GM10266 (cell line): Measurements from ENCODE around the gene TRERF1.

ENCODE experiments used
- DNase-seq: peaks from one replicate; pipeline ENCODE4 v3.0.0; 2012; ENCODE audit errors: extremely low spot score
- CTCF ChIP-seq: IDR thresholded peaks from 2 replicates; pipeline ENCODE4 v1.5.1; 2012; ENCODE audit warnings: mild to moderate bottlenecking, low read depth; ENCODE audit not compliant: control insufficient read depth, insufficient read depth; ENCODE audit errors: missing control alignments

TRERF1 gene

GRCh38 chr6:42177514-42178364 is 274.0 kb downstream of the TRERF1 start:
- TF ChIP-seq CTCF, result no peak
- DNase-seq, result no peak

GRCh38 chr6:42176981-42177380 is 274.7 kb downstream of the TRERF1 start:
- no peak for TF ChIP-seq CTCF
- DNase-seq, result no peak

- no peak for TF ChIP-seq CTCF
- DNase-seq, result no peak
Observed at GRCh38 chr6:42175860-42176259, 275.9 kb downstream of the TRERF1 start.
